NCI-H2171 (cell line): Measurements from ENCODE around the gene IGSF5.
"Not testable (repeated sequence)": the region's sequence is repeated elsewhere in the genome, so short reads cannot be mapped to it uniquely, and the experiment has no call there.

Source experiments
- DNase-seq: peaks from one replicate; lab custom pipeline; 2025; lab: John Stamatoyannopoulos, UW

The IGSF5 gene

GRCh38 chr21:39738566-39738965 lies 6.4 kb upstream of the IGSF5 start:
- DNase-seq: no peak

- not testable (repeated sequence) for DNase-seq
Measured at GRCh38 chr21:39739531-39739930, 5.5 kb upstream of the IGSF5 start.

- DNase-seq: not testable (repeated sequence)
Measured at GRCh38 chr21:39742561-39742960, 2.4 kb upstream of the IGSF5 start.

DNA sequence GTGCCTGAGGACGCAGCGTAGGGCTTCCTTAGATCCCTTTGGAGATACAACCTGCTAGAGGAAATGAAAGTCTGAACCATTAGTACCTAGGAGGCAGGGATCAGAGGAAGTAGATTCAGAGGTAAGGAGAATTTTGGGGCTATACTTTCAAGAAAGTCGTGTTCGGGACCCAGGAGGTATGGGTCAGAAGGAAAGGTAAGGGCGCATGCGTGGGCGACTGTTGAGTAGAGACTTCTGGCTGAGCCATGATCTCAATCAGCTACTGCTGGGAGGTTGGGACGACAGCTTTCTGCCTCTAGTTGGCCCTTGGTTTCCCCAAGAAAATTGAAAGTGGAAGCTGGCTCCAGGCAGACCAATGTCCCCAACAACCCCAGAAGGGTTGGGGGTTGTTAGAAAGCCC lies 349 bp downstream of the IGSF5 start:
- DNase-seq: not testable (repeated sequence)

- no peak for DNase-seq
Measured at GRCh38 chr21:39750670-39751069, 5.7 kb downstream of the IGSF5 start.

DNA sequence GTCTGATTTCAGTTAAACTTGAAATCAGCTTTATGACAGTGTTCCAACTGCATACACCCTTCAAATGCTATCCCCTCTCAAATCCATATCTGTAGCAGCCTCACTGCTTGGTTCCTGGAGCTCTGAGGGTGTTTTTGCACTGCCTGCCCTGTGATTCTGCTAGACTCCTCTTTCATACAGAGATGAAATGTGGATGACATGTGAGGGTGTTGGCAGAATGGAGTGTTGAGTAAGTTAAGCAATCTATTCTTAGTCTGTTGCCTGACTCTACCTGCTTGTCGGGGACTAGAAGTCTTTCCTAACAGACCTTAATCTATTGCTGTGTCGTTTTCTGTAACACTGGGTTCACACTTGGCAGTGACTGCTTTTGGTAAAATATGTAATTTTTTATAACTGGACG lies 9.8 kb downstream of the IGSF5 start:
- DNase-seq: no peak

- DNase-seq: no peak
Measured at GRCh38 chr21:39756285-39756684, 11.3 kb downstream of the IGSF5 start.

GRCh38 chr21:39763272-39763970 lies 18.4 kb downstream of the IGSF5 start:
- no peak for DNase-seq

DNA sequence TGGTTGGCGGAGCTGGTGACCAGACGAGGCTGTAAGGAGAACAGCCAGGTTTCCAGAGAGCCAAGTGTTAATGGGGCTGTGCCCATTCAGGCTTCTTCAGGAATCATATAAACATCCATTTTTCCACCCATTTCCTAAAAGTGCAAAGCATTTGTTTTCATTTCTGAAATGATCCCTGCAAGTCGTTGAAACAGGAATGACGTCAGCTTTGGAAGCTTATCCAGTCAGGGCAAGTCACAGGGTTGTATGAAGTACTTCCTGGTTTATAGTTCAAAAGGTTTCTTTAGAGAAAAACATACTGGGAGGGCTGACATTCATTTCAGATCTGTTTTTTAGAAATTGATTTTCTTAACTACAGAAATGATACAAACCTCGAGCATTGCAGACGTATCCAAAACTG lies 29.2 kb downstream of the IGSF5 start:
- no peak for DNase-seq

DNA sequence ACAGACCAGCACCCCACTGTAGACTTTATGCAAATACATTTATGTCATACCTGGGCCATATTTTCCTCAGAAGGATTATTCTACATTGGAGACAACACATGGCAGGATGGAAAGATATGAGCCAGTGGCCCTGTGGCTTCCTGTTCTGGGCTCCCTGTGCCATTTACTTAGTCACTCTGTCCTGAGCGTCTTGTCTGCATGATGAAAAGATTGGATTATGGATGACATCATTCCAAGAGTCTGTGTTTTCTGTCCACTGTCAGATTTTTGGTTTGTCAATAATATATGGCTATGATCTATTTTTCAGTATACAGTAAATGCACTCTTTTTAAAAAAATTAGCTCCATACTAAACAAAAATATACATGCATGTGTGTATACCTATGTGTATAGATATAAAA lies 30.8 kb downstream of the IGSF5 start:
- DNase-seq: no peak

DNA sequence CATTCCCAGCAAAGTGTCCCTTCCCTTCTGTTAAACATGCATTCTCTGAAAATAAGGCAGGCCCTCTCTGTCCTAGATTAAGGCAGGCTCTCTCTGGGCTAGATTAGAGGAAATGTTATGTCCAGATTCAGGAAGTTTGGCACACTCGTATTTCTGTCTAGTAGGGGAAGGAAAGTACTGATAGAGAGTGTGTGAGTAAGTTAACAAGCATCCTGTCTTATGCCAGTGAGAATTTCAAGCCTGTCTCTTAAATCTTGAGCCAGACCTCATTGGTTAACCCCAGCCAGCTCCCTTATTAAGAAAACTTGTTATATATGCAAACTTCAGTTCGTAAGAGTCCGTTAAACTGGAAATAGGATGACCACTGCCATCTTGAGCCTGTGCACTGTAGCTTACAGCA lies 31.6 kb downstream of the IGSF5 start:
- DNase-seq: no peak

GRCh38 chr21:39781331-39781730 lies 36.3 kb downstream of the IGSF5 start:
- no peak for DNase-seq

DNA sequence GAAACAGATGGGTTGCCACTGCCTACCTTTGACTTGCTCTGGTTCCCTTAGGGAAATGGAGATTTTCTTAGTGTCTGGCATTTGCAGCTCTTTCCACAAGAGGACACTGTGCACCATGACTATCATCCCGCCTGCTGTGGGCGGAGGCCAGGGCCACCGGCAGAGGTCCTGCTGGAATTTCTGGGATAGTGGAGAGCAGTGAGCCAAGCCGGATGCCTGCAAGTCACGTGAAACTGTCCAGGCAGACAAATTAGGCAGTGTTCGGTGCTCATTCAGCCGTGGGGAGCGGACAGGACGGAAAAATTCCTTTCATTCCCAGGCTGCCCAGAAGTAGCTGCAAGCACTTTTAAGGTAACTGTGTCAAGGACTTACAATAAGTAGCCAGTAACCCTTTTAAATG lies 43.4 kb downstream of the IGSF5 start:
- DNase-seq: peak; percentile 50

- no peak for DNase-seq
Measured at GRCh38 chr21:39796466-39796865, 51.5 kb downstream of the IGSF5 start.

GRCh38 chr21:39799178-39799577 lies 54.2 kb downstream of the IGSF5 start:
- DNase-seq: no peak

GRCh38 chr21:39800311-39800710 lies 55.3 kb downstream of the IGSF5 start:
- no peak for DNase-seq

GRCh38 chr21:39802217-39802616 lies 57.2 kb downstream of the IGSF5 start:
- DNase-seq: no peak

- no peak for DNase-seq
Measured at GRCh38 chr21:39803393-39803792, 58.4 kb downstream of the IGSF5 start.

DNA sequence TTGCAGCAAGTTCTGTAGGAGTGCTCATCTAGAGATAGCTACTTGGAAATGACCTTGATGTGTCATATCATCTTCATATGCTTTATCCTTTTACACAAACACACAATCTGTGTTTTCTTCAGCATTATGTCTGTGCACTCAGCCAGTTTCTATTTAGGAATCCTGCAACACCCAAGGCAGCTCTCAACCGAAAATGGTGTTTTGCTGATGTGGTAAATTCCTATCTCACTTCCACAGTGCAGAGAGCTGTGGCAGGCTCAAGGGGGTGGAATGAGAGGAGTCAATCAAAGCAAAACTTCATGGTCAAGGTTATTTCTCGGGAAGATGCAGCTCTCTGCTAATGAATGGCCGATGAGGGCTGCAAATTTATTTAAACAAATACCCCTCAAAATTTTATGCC lies 59.3 kb downstream of the IGSF5 start:
- no peak for DNase-seq

DNA sequence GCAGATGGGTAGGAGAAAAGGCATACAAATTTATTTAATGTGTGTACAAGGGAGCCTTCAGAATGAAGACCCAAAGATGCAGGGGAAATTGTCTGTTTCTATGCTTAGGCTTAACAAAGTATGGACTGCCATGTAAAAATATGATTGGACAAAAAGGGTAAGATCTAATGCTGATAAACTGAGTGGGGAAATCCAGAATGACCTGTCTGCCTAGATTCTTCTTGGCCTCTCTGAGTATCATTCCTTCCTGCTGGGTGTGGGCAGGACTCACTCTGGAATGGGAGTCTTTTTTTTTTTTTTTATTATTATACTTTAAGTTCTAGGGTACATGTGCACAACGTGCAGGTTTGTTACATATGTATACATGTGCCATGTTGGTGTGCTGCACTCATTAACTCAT lies 61.0 kb downstream of the IGSF5 start:
- DNase-seq: no peak

DNA sequence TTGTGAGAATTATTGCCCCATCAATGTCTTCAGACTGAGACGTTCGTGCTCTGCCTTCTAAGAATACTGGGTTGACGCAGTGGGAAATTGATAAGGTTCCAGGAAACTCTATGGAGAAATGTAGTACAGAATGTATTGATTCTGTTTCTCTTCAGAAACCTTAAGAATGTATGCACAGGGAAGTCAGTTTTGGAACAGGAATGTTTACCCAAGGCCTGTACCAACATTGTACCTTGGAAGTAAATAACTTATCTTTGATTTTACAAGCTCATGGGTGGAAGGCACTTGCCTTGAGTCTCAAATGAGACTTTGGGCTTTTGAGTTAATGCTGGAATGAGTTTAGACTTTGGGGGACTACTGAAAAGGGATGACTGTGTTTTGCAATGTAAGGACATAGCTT lies 62.8 kb downstream of the IGSF5 start:
- DNase-seq: no peak

GRCh38 chr21:39809936-39810335 lies 65.0 kb downstream of the IGSF5 start:
- no peak for DNase-seq

DNA sequence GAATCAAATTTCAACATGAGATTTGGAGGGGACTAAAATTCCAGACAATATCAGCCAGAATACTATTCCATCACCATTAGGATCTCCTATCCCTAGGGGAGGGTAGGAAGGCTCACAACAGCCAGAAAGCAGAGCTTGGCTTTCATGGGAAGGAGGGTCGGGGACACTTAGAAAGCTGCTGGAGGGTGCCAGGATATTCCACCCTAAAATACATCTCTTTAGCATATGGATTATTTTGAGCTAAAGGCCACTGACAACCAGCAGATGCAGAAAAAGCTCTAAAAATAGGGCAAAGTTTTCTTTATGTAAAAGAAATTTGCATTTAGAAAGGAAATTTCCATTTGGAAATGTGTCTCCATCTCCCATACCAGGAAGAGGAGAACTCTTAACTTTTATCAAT lies 68.0 kb downstream of the IGSF5 start:
- DNase-seq: no peak

DNA sequence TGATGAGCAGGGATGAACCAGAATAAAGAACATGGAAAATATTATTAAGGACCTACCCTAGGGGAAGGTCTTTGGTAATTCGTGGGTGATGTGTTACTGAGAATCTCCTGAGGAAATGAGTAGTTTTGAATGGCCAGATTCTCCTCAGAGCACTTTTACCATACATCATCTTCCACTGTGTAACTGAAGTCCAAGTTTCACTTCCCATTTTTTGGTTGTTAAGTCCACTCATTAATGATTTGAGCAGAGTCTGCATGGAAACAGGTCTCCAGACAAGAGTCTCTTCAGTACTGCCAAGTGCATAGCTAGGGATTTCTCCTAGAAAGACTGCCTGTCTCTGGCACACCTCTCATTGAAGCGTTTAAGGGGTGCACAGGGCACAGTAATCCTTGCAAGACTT lies 73.6 kb downstream of the IGSF5 start:
- no peak for DNase-seq

DNA sequence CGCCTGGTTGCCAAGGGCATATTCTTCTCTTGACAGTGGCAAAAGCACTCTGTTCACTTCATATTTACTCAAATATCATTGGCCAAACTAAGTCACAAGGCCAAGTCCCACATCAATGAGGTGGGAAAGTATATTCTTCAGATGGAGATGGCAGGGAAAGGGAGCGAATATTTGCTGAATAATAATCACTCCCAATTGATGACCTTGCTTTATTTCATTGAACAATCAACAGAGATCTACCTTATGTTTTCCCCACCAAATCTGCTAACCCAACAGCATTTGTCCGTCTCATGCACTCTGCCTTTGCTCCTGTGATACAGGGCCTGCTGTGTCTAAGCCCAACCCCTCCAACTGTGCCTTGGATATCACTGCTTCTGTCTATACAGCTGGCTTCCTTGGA lies 77.1 kb downstream of the IGSF5 start:
- no peak for DNase-seq
